IMR-90 (cell line): Measurements from ENCODE around the gene LINC00237. TPM values are rescaled to one million over a fixed set of nuclear protein-coding genes. Genes with fewer than 3 reads are reported as not detected.

Experiments used
- ATAC-seq: fragments of 200-7000 bp; cut with Tn5 transposase; 2 replicates; pipeline ENCODE4 v1.9.1; 2020; ENCODE audit warnings: low read depth, mild to moderate bottlenecking, moderate library complexity
- BruUV-seq: library from RNA; stranded (reverse); fragments of 400-500 nt; replicated peaks from 2 replicates; lab custom pipeline; 2021; lab: Mats Ljungman, UMichigan
- CTCF ChIA-PET: fragments of 300-600 bp; formaldehyde crosslinking; extraction: SDS; loops from one replicate; lab custom pipeline; 2021; ENCODE audit warnings: antibody characterized with exemption; lab: Yijun Ruan, JAX
- POLR2A ChIA-PET: fragments of 300-600 bp; sonication (Branson Sonifier 250); formaldehyde crosslinking; loops from one replicate; lab custom pipeline; 2022; ENCODE audit warnings: antibody characterized with exemption; ENCODE audit not compliant: unreplicated experiment; lab: Charles Lee
- DNase-seq: peaks from one replicate; pipeline ENCODE4 v3.0.0; 2013
- H2AFZ ChIP-seq: replicated peaks from 2 replicates; pipeline ENCODE3; 2013; ENCODE audit warnings: low read length, mild to moderate bottlenecking; ENCODE audit not compliant: poor library complexity
- H2AK5ac ChIP-seq: 2 replicates; pipeline ENCODE4 v1.6.1; 2013; ENCODE audit warnings: low read depth, low read length, inconsistent platforms
- H2AK9ac ChIP-seq: replicated peaks from 2 replicates; pipeline ENCODE3; 2013; ENCODE audit warnings: mild to moderate bottlenecking, low read depth, low read length, moderate library complexity; ENCODE audit not compliant: poor library complexity
- H2BK120ac ChIP-seq: 2 replicates; pipeline ENCODE4 v1.6.1; 2013; ENCODE audit warnings: low read depth, low read length, inconsistent platforms
- H2BK15ac ChIP-seq: 3 replicates; pipeline ENCODE4 v1.6.1; 2013; ENCODE audit warnings: low read depth, low read length, inconsistent platforms
- H2BK20ac ChIP-seq: 2 replicates; pipeline ENCODE4 v1.6.1; 2013; ENCODE audit warnings: low read depth, mild to moderate bottlenecking, inconsistent platforms, low read length, moderate library complexity
- H2BK5ac ChIP-seq: 2 replicates; pipeline ENCODE4 v1.6.1; 2013; ENCODE audit warnings: mild to moderate bottlenecking, low read depth, low read length, inconsistent platforms; ENCODE audit not compliant: poor library complexity, severe bottlenecking
- H3K14ac ChIP-seq: replicated peaks from 2 replicates; pipeline ENCODE4 v1.6.1; 2013; ENCODE audit warnings: low read depth, low read length, inconsistent platforms
- H3K18ac ChIP-seq: 2 replicates; pipeline ENCODE4 v1.6.1; 2013; ENCODE audit warnings: low read depth, low read length, control low read depth
- H3K23ac ChIP-seq: 2 replicates; pipeline ENCODE4 v1.6.1; 2013; ENCODE audit warnings: low read depth, low read length, inconsistent platforms
- H3K27ac ChIP-seq: 2 replicates; pipeline ENCODE4 v1.5.1; 2013; ENCODE audit warnings: mild to moderate bottlenecking, control low read depth, low read length; ENCODE audit not compliant: insufficient read depth
- H3K27me3 ChIP-seq: 2 replicates; pipeline ENCODE4 v1.6.1; 2013; ENCODE audit warnings: low read length; ENCODE audit not compliant: control insufficient read depth, insufficient read depth
- H3K36me3 ChIP-seq: 2 replicates; pipeline ENCODE4 v1.6.1; 2013; ENCODE audit warnings: low read length, mixed read lengths; ENCODE audit not compliant: control insufficient read depth, insufficient read depth
- H3K4ac ChIP-seq: 2 replicates; pipeline ENCODE4 v1.6.1; 2013; ENCODE audit warnings: low read depth, low read length, inconsistent platforms
- H3K4me1 ChIP-seq: 2 replicates; pipeline ENCODE4 v1.6.1; 2013; ENCODE audit warnings: low read length, mixed read lengths; ENCODE audit not compliant: control insufficient read depth, insufficient read depth
- H3K4me2 ChIP-seq: 2 replicates; pipeline ENCODE4 v1.6.1; 2013; ENCODE audit warnings: low read depth, mild to moderate bottlenecking, control low read depth, low read length, moderate library complexity
- H3K4me3 ChIP-seq: 2 replicates; pipeline ENCODE4 v1.5.1; 2013; ENCODE audit warnings: low read depth, mild to moderate bottlenecking, control low read depth, low read length, moderate library complexity; ENCODE audit not compliant: insufficient read depth
- H3K56ac ChIP-seq: 2 replicates; pipeline ENCODE4 v1.6.1; 2013; ENCODE audit warnings: low read length, inconsistent platforms; ENCODE audit not compliant: insufficient read depth; ENCODE audit errors: extremely low read depth
- H3K79me1 ChIP-seq, 2 experiments: 2 replicates each; pipeline ENCODE4 v1.6.1; 2013; ENCODE audit warnings: low read length in 2 of 2, inconsistent platforms in 1 of 2, low read depth in 1 of 2
- H3K9ac ChIP-seq: 2 replicates; pipeline ENCODE4 v1.6.1; 2013; ENCODE audit warnings: low read depth, low read length, control low read depth
- H3K9me1 ChIP-seq: 2 replicates; pipeline ENCODE4 v1.6.1; 2013; ENCODE audit warnings: low read length, inconsistent platforms; ENCODE audit not compliant: insufficient read depth
- H3K9me3 ChIP-seq: 2 replicates; pipeline ENCODE4 v1.6.1; 2013; ENCODE audit warnings: low read length; ENCODE audit not compliant: control insufficient read depth, insufficient read depth
- H4K20me1 ChIP-seq: 2 replicates; pipeline ENCODE4 v1.6.1; 2013; ENCODE audit warnings: low read length, inconsistent platforms; ENCODE audit not compliant: insufficient read depth
- H4K5ac ChIP-seq: 2 replicates; pipeline ENCODE4 v1.6.1; 2013; ENCODE audit warnings: mild to moderate bottlenecking, low read depth, low read length, control low read depth
- H4K8ac ChIP-seq, 2 experiments: 2 replicates each; pipeline ENCODE4 v1.6.1; 2013; ENCODE audit warnings: low read depth in 2 of 2, low read length in 2 of 2, control low read depth in 1 of 2, inconsistent platforms in 1 of 2
- H4K91ac ChIP-seq: 2 replicates; pipeline ENCODE4 v1.6.1; 2013; ENCODE audit warnings: low read depth, low read length, inconsistent platforms; ENCODE audit not compliant: insufficient read depth
- BHLHE40 ChIP-seq: fragments of 150-350 bp; IDR thresholded peaks from 2 replicates; pipeline ENCODE4 v1.6.1; 2016; ENCODE audit warnings: mild to moderate bottlenecking, low read depth, low read length
- CEBPB ChIP-seq: IDR thresholded peaks from 2 replicates; pipeline ENCODE4 v1.6.1; 2012; ENCODE audit warnings: low read depth, low read length, improper control_type of control experiment
- MAFK ChIP-seq: IDR thresholded peaks from 2 replicates; pipeline ENCODE4 v1.6.1; 2012; ENCODE audit warnings: low read depth, low read length, improper control_type of control experiment
- NFE2L2 ChIP-seq: fragments of 150-350 bp; IDR thresholded peaks from 2 replicates; pipeline ENCODE4 v1.6.1; 2016; ENCODE audit warnings: low read depth, mild to moderate bottlenecking, low read length
- RCOR1 ChIP-seq: IDR thresholded peaks from 2 replicates; pipeline ENCODE4 v1.6.1; 2012; ENCODE audit warnings: mild to moderate bottlenecking, low read length, improper control_type of control experiment; ENCODE audit not compliant: insufficient replicate concordance
- SMC3 ChIP-seq: fragments of 150-350 bp; IDR thresholded peaks from 2 replicates; pipeline ENCODE4 v1.6.1; 2016; ENCODE audit warnings: low read depth, mild to moderate bottlenecking, antibody characterized with exemption, low read length, moderate library complexity
- WGBS, 2 experiments: methylation state at CpG; one replicate each; pipeline versions ENCODE4 v1.1.5 to v1.1.7; 2013; ENCODE audit warnings: missing lambda C conversion rate in 2 of 2; ENCODE audit not compliant: insufficient read length in 1 of 2; ENCODE audit errors: extremely low coverage in 2 of 2; 5-methylcytosine and 5-hydroxymethylcytosine counted together
- dilution Hi-C: fragments of 300-500 bp; cut with HindIII; formaldehyde crosslinking; loops from one replicate; pipeline ENCODE4 v1.14.3; 2018; ENCODE audit warnings: low sequenced_read_pairs; ENCODE audit not compliant: unreplicated experiment
- in situ Hi-C: fragments of 300-500 bp; cut with MboI; formaldehyde crosslinking; loops from 3 replicates; pipeline ENCODE4 v1.14.3; 2019; ENCODE audit warnings: low sequenced_read_pairs, inconsistent platforms, mixed read lengths
- intact Hi-C: fragments of 100-400 bp; cut with micrococcal nuclease; formaldehyde crosslinking; loops from 2 replicates; pipeline ENCODE4 v1.10.0; 2022
- polyA plus RNA-seq, 3 experiments: library from polyadenylated mRNA; depleted of rRNA; stranded (reverse); fragments of >200 nt; gene quantifications; 2 replicates each; pipeline ENCODE4 v1.2.3, GENCODE V29; 2012; ENCODE audit warnings: low replicate concordance in 1 of 3
- total RNA-seq: library from RNA; depleted of rRNA; stranded (reverse); fragments of >200 nt; gene quantifications from 2 replicates; pipeline ENCODE4 v1.2.3, GENCODE V29; 2012
- TF ChIP-seq, protein P1 (sequence below): conservative IDR thresholded peaks from 2 replicates; pipeline ENCODE4 v1.5.1; 2012; ENCODE audit warnings: mild to moderate bottlenecking, low read depth, low read length, improper control_type of control experiment
- TF ChIP-seq, protein P2 (sequence below): fragments of 150-350 bp; IDR thresholded peaks from 2 replicates; pipeline ENCODE4 v1.6.1; 2017; ENCODE audit warnings: mild to moderate bottlenecking, antibody characterized with exemption, low read length, low read depth
- TF ChIP-seq, protein P3 (sequence below): fragments of 150-350 bp; IDR thresholded peaks from 2 replicates; pipeline ENCODE4 v1.6.1; 2016; ENCODE audit warnings: low read depth, mild to moderate bottlenecking, low read length, moderate library complexity, borderline replicate concordance

The LINC00237 gene
- total and polyA plus RNA-seq, 2 of the 4 experiments (the other 2 are of a cell fraction) = not detected

DNA sequence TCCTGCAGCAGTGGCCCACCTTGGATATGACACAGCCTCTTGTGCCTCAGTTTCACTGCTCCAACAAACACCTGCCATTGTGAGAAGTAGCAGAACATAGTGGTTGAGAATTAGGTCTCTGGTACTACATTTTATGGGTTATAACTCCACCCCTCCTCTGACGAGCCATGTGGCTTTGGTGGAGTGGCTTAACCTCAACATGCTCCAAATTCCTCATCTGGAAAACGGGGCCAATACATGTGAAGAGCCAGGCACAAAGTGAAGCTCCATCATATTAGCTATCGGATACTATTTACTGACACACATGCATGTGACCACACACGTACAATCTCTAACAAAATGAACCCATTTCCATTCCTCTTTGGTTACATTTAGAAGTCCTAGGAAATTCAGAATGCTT is 11.4 kb upstream of the LINC00237 start:
- no peak for ATAC-seq
- no peak overlapping the region for H3K9ac ChIP-seq
- H3K36me3 ChIP-seq = no peaks in the 10 kb centered on the region
- no peaks in the 10 kb centered on the region for H4K20me1 ChIP-seq
- H3K27ac ChIP-seq = no peak overlapping the region
- H4K8ac ChIP-seq = no peak overlapping the region
- H4K91ac ChIP-seq = no peak overlapping the region
- H2BK5ac ChIP-seq = no peak overlapping the region
- H2AK5ac ChIP-seq = no peak overlapping the region
- peaks cover 17% of the 10 kb centered on the region for H3K27me3 ChIP-seq
- H3K56ac ChIP-seq = no peak overlapping the region
- no peak overlapping the region for H3K4me3 ChIP-seq
- no peak overlapping the region for H3K4me2 ChIP-seq
- H2AK9ac ChIP-seq = no peak overlapping the region
- CTCF ChIA-PET = no interaction called here
- BruUV-seq = no TSS peak
- H3K9me3 ChIP-seq = no peaks in the 10 kb centered on the region
- POLR2A ChIA-PET = no interaction called here
- no peak overlapping the region for H3K4ac ChIP-seq
- dilution Hi-C loops = no loop called here
- H2BK15ac ChIP-seq = no peak overlapping the region
- no peak overlapping the region for H3K18ac ChIP-seq
- H4K5ac ChIP-seq = no peak overlapping the region
- H3K4me1 ChIP-seq = no peaks in the 10 kb centered on the region
- in situ Hi-C loops = no loop called here
- no peak overlapping the region for H3K14ac ChIP-seq
- no peak overlapping the region for H2AFZ ChIP-seq
- TF ChIP-seq BHLHE40 (no peak), NFE2L2 (no peak), CEBPB (no peak), MAFK (no peak), SMC3 (no peak), RCOR1 (no peak)
- TF ChIP-seq, protein P1, sequence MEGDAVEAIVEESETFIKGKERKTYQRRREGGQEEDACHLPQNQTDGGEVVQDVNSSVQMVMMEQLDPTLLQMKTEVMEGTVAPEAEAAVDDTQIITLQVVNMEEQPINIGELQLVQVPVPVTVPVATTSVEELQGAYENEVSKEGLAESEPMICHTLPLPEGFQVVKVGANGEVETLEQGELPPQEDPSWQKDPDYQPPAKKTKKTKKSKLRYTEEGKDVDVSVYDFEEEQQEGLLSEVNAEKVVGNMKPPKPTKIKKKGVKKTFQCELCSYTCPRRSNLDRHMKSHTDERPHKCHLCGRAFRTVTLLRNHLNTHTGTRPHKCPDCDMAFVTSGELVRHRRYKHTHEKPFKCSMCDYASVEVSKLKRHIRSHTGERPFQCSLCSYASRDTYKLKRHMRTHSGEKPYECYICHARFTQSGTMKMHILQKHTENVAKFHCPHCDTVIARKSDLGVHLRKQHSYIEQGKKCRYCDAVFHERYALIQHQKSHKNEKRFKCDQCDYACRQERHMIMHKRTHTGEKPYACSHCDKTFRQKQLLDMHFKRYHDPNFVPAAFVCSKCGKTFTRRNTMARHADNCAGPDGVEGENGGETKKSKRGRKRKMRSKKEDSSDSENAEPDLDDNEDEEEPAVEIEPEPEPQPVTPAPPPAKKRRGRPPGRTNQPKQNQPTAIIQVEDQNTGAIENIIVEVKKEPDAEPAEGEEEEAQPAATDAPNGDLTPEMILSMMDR = no peak
- TF ChIP-seq, protein P2, sequence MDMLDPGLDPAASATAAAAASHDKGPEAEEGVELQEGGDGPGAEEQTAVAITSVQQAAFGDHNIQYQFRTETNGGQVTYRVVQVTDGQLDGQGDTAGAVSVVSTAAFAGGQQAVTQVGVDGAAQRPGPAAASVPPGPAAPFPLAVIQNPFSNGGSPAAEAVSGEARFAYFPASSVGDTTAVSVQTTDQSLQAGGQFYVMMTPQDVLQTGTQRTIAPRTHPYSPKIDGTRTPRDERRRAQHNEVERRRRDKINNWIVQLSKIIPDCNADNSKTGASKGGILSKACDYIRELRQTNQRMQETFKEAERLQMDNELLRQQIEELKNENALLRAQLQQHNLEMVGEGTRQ = no peak
- TF ChIP-seq, protein P3, sequence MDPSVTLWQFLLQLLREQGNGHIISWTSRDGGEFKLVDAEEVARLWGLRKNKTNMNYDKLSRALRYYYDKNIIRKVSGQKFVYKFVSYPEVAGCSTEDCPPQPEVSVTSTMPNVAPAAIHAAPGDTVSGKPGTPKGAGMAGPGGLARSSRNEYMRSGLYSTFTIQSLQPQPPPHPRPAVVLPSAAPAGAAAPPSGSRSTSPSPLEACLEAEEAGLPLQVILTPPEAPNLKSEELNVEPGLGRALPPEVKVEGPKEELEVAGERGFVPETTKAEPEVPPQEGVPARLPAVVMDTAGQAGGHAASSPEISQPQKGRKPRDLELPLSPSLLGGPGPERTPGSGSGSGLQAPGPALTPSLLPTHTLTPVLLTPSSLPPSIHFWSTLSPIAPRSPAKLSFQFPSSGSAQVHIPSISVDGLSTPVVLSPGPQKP = no peak
- no peak overlapping the region for H3K23ac ChIP-seq
- H2BK20ac ChIP-seq = no peak overlapping the region
- H3K79me1 ChIP-seq = no peaks in the 10 kb centered on the region
- H2BK120ac ChIP-seq = no peak overlapping the region
- intact Hi-C loops = no loop called here
- no peaks in the 10 kb centered on the region for H3K9me1 ChIP-seq
- no CpG with 5 or more reads among the region's 4 CpGs for WGBS, 2 experiments
- no peak for DNase-seq
